GM12801 (cell line): ENCODE results near the gene TRMT61B.

ENCODE experiments used
- TF ChIP-seq, protein P1 (sequence below): IDR thresholded peaks from one replicate; pipeline ENCODE4 v1.5.1; 2011; ENCODE audit warnings: control low read depth; ENCODE audit not compliant: insufficient read length; ENCODE audit errors: extremely low read depth

TRMT61B gene

DNA sequence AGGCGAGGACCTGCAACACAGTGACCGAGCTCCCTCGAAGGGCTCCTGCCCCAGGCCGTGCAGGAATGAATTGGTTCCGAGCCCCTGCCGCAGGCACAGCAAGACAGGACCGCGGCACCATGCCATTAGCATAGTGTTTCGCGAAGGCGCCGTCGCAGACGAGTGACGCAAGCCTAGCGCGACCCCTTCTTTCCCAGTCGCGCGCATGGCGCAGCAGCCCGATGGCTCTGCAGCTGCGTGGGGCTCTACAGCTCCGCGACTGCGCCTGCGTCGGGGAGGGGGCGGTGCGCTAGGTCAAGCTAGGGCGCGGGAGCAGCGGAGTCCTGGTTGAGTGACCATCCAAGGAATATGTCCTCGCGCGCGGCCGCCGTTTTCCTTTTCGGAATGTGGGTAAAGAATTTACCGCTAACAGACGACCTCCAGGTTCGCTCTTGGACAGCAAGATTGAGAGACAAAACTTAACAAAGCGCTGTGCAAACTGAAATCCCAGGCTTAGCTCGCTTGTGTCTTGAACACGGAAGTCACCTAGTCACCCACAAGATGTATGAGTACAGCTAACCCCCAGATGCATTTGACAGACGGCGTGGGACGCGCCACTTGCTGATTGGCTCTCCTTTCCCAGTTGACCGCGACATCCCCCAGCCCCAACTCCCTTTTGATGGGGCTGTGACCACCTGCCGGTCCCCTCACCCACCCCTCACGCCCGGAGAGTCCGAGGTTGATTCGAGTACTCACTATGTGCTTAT, at the start of gene TRMT61B:
Gene TRMT61B, minus strand, starts transcription at position 164 of the 746 bp plus-strand sequence. Its CDS starts 32 bp downstream, at position 132.
- TF ChIP-seq, protein P1, sequence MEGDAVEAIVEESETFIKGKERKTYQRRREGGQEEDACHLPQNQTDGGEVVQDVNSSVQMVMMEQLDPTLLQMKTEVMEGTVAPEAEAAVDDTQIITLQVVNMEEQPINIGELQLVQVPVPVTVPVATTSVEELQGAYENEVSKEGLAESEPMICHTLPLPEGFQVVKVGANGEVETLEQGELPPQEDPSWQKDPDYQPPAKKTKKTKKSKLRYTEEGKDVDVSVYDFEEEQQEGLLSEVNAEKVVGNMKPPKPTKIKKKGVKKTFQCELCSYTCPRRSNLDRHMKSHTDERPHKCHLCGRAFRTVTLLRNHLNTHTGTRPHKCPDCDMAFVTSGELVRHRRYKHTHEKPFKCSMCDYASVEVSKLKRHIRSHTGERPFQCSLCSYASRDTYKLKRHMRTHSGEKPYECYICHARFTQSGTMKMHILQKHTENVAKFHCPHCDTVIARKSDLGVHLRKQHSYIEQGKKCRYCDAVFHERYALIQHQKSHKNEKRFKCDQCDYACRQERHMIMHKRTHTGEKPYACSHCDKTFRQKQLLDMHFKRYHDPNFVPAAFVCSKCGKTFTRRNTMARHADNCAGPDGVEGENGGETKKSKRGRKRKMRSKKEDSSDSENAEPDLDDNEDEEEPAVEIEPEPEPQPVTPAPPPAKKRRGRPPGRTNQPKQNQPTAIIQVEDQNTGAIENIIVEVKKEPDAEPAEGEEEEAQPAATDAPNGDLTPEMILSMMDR, result no peak

DNA sequence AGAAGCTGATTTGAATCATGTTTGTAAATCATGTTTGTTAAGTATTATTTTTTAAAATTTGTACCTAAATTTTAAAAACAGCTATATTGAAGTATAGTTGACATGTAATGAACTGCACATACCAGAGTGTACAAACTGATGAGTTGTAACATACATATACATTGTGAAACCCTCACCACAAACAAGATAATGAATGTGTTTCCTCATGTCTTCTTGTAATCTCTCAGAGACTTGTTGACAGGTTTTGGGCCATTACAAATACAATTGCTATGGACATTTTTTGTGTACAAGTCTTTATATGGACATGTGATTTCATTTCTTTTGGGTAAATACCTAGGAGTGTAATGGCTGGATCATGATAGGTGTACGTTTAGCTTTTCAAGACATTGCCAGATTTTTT, 45.8 kb upstream of the TRMT61B start:
- TF ChIP-seq, protein P1, result no peak

DNA sequence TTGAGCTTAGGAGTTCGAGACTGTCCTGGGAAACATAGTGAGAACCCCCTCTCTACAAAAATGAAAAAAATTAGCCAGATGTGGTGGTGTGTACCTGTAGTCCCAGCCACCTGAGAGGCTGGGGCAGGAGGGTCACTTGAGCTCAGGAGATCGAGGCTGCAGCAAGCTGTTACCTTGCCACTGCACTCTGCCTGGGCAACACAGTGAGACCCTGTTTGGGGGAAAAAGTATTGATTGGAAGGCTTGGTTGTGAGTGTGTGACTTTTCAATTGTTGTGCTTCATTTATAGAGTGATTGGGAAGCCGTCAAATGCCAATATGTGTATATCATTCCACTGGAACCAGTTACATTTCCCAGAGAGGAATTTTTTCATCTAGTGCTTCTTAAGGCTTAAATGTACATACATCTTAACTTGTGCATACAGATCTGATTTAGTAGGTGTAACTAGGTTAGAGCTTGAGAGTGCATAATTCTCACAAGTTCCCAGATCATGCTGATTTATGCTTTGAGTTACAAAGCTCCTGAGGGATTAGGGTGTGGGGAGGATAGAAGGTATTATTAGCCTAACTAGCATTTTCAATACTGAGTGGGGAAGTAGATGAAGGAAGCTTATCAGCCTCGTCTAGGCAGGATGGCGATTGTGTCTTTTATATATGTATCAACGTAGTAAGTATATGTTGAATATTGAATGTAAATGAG, 39.7 kb upstream of the TRMT61B start:
- TF ChIP-seq, protein P1, result no peak

DNA sequence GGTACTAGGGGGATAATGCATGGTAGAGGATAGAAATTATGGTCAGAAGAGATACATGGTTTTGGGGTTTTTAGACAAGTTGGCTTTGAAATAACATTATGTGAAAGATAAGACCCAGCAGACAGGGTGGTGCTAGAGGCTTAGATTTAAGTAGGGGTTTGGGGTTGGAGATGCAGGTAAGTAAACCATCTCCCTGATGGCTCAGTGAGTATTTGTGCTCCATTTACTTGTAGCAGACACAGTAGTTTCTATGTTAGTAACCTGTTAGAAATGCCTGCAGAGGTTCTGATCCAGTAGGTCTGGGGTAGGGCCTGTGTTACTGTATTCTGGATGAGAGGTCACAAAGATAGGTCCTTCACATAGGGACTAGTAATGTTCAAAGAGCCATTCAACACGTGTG, 38.1 kb upstream of the TRMT61B start:
- TF ChIP-seq, protein P1, result no peak

DNA sequence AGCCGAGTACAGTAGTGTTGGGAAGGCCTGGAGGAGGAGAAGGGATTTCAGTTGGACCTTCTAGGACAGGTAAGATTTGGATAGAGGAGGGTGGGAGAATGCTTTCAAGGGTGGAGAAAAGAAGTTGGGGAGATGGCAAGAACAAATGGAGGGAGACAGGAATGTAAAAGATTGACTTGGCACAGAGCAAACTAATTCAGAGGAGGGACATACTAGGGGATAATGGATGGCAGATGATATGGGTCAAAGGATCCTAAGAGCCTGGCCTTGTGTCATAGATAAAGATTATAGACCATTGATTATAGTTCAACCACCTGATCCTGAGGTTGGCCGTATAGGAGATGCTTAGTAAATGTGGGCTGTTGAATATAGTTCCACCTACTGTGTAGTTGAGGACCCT, 36.7 kb upstream of the TRMT61B start:
- TF ChIP-seq, protein P1, result no peak

DNA sequence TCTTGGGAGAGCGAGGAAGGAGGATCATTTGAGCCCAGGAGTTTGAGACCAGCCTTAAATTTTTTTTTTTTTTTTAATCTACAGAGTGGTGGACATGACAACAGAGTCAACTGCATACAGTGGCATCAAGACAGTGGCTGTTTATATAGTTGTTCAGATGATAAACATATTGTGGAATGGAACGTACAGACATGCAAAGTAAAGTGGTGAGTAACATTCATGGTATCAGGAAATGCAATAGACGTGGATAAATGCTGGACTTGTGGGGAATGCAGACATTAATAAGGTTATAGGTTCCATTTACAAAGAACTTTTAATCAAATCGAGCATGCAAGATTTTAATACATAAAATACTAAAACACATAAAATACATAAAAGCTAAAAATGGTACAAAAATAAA, 36.3 kb upstream of the TRMT61B start:
- TF ChIP-seq, protein P1, result no peak

DNA sequence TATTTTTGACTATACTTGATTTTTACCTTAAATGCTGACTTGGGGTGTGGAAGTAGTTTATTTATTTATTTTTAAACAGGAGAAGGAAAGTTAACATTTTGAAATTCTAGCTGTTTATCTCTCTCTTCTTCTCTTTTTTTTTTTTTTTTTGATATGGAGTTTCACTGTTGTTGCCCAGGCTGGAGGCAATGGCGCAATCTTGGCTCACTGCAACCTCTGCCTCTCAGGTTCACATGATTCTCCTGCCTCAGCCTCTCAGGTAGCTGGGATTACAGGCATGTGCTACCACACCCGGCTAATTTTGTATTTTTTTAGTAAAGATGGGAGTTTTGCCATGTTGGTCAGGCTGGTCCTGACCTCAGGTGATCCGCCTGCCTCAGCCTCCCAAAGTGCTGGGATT, 35.4 kb upstream of the TRMT61B start:
- TF ChIP-seq, protein P1, result no peak
